Hepatic stellate cell (primary cell): Measurements from ENCODE around the gene CRAMP1.
"Not testable (repeated sequence)": the region's sequence is repeated elsewhere in the genome, so short reads cannot be mapped to it uniquely, and the experiment has no call there.

Source experiments
- DNase-seq: peaks from one replicate; pipeline ENCODE4 v3.0.0; 2011; ENCODE audit warnings: low spot score

CRAMP1 gene

GRCh38 chr16:1612320-1613111, at the start of gene CRAMP1:
Gene CRAMP1, plus strand, starts transcription at chr16:1612360. Its CDS starts 2,280 bp downstream, at chr16:1614640.
- peak; percentile 52 for DNase-seq

- DNase-seq = no peak
Observed at GRCh38 chr16:1563786-1564185, 48.4 kb upstream of the CRAMP1 start.

- DNase-seq = peak; percentile 41
Observed at GRCh38 chr16:1564325-1564724, 47.8 kb upstream of the CRAMP1 start.

GRCh38 chr16:1565083-1565805, 46.9 kb upstream of the CRAMP1 start:
- no peak for DNase-seq

GRCh38 chr16:1567988-1568387, 44.2 kb upstream of the CRAMP1 start:
- no peak for DNase-seq

- no peak for DNase-seq
Observed at GRCh38 chr16:1571012-1571671, 41.0 kb upstream of the CRAMP1 start.

GRCh38 chr16:1572673-1573072, 39.5 kb upstream of the CRAMP1 start:
- DNase-seq = no peak

- DNase-seq = no peak
Observed at GRCh38 chr16:1573301-1573700, 38.9 kb upstream of the CRAMP1 start.

GRCh38 chr16:1575578-1575977, 36.6 kb upstream of the CRAMP1 start:
- no peak for DNase-seq

GRCh38 chr16:1579214-1579613, 32.9 kb upstream of the CRAMP1 start:
- no peak for DNase-seq

- DNase-seq = no peak
Observed at GRCh38 chr16:1580256-1580655, 31.9 kb upstream of the CRAMP1 start.

GRCh38 chr16:1580956-1581355, 31.2 kb upstream of the CRAMP1 start:
- DNase-seq = no peak

- DNase-seq = no peak
Observed at GRCh38 chr16:1581804-1582203, 30.4 kb upstream of the CRAMP1 start.

GRCh38 chr16:1583180-1583579, 29.0 kb upstream of the CRAMP1 start:
- no peak for DNase-seq

GRCh38 chr16:1584926-1585484, 27.2 kb upstream of the CRAMP1 start:
- no peak for DNase-seq

GRCh38 chr16:1590366-1590765, 21.8 kb upstream of the CRAMP1 start:
- DNase-seq = no peak

GRCh38 chr16:1590930-1591705, 21.0 kb upstream of the CRAMP1 start:
- no peak for DNase-seq

- no peak for DNase-seq
Observed at GRCh38 chr16:1592446-1592845, 19.7 kb upstream of the CRAMP1 start.

- DNase-seq = not testable (repeated sequence)
Observed at GRCh38 chr16:1595511-1595910, 16.6 kb upstream of the CRAMP1 start.

- DNase-seq = no peak
Observed at GRCh38 chr16:1596516-1596915, 15.6 kb upstream of the CRAMP1 start.

- DNase-seq = no peak
Observed at GRCh38 chr16:1597154-1597553, 15.0 kb upstream of the CRAMP1 start.

GRCh38 chr16:1601031-1601430, 11.1 kb upstream of the CRAMP1 start:
- no peak for DNase-seq
